Erythroblast (primary cell): ENCODE results near the gene GPD1.

Experiments
- GATA1 ChIP-seq: IDR thresholded peaks from 2 replicates; pipeline ENCODE4 v1.6.1; 2011; ENCODE audit warnings: low read depth, mild to moderate bottlenecking, control low read depth, low read length, moderate library complexity
- POLR2A ChIP-seq: IDR thresholded peaks from 2 replicates; pipeline ENCODE4 v1.6.1; 2011; ENCODE audit warnings: mild to moderate bottlenecking, low read length

GRCh38 chr12:50112456-50113218 is 8.8 kb downstream of the GPD1 start:
- peak; percentile 65 for TF ChIP-seq POLR2A
- TF ChIP-seq GATA1, result no peak
